ENCODE data around the gene XPO4. TPM values are rescaled to one million over a fixed set of nuclear protein-coding genes. Genes with fewer than 3 reads are reported as not detected.
"Not testable (repeated sequence)": the region's sequence is repeated elsewhere in the genome, so short reads cannot be mapped to it uniquely, and the experiment has no call there.

Gene XPO4
- total RNA-seq, 3 donors from 2014 or later (not counting 1 experiment from before 2014, with no cell fraction given), result 11.7 to 19.8 (median 19.7) TPM

- ATAC-seq (no peak), DNase-seq (no peak)
- 91% methylated on average over 2 of the region's 3 CpGs for WGBS (ENCODE audit: insufficient coverage)
These were observed 37.5 kb upstream of the XPO4 start for GRCh38 chr13:20940083-20940482.

GRCh38 chr13:20939662-20940061 lies 37.1 kb upstream of the XPO4 start:
- no peaks in the 10 kb centered on the region for H3K36me3 Mint-ChIP-seq
- ATAC-seq (no peak), DNase-seq (no peak)
- TF ChIP-seq CTCF (IDR thresholded peaks at IDR 0.05), result no peak
- intact Hi-C loops (cut with micrococcal nuclease), result no loop called here
- Histone ChIP-seq H3K27me3 (ENCODE audit: control insufficient read depth, insufficient read depth, low read length) (no peaks in the 10 kb centered on the region), H3K27ac (ENCODE audit: low read length) (no peak overlapping the region), H3K9me3 (ENCODE audit: control insufficient read depth, insufficient read depth, low read length) (no peaks in the 10 kb centered on the region), H3K4me1 (ENCODE audit: control insufficient read depth, insufficient read depth, low read length) (no peaks in the 10 kb centered on the region), H3K36me3 (ENCODE audit: control insufficient read depth, insufficient read depth, low read length) (no peaks in the 10 kb centered on the region), H3K4me3 (ENCODE audit: low read length) (no peak overlapping the region)
- peaks cover 12 to 15% of the 10 kb centered on the region in 2 donors for H3K27me3 Mint-ChIP-seq (ENCODE audit: low read depth in 2 of 2)
- no peaks in the 10 kb centered on the region for H3K9me3 Mint-ChIP-seq
- 89% methylated on average over 4 of the region's 4 CpGs for WGBS (ENCODE audit: insufficient coverage)
- H3K27ac Mint-ChIP-seq, result no peak overlapping the region
- H3K4me1 Mint-ChIP-seq, result peaks cover 5% of the 10 kb centered on the region in 2 donors
- no peak overlapping the region for H3K4me3 Mint-ChIP-seq

More at GRCh38 chr13:20940083-20940482, 37.5 kb upstream of the XPO4 start:
- Histone ChIP-seq H3K9me3 (ENCODE audit: control insufficient read depth, insufficient read depth, low read length) (no peaks in the 10 kb centered on the region), H3K36me3 (ENCODE audit: control insufficient read depth, insufficient read depth, low read length) (no peaks in the 10 kb centered on the region), H3K4me1 (ENCODE audit: control insufficient read depth, insufficient read depth, low read length) (no peaks in the 10 kb centered on the region), H3K4me3 (ENCODE audit: low read length) (no peak overlapping the region), H3K27ac (ENCODE audit: low read length) (no peak overlapping the region), H3K27me3 (ENCODE audit: control insufficient read depth, insufficient read depth, low read length) (no peaks in the 10 kb centered on the region)
- TF ChIP-seq CTCF (IDR thresholded peaks at IDR 0.05), result no peak
- intact Hi-C loops (cut with micrococcal nuclease), result no loop called here
- H3K4me3 Mint-ChIP-seq, result no peak overlapping the region
- H3K27ac Mint-ChIP-seq, result no peak overlapping the region
- no peaks in the 10 kb centered on the region for H3K9me3 Mint-ChIP-seq
- H3K36me3 Mint-ChIP-seq, result no peaks in the 10 kb centered on the region
- H3K4me1 Mint-ChIP-seq, result peaks cover 5% of the 10 kb centered on the region in 2 donors
- H3K27me3 Mint-ChIP-seq (ENCODE audit: low read depth in 2 of 2), result peaks cover 16 to 17% of the 10 kb centered on the region in 2 donors

- Histone ChIP-seq H3K36me3 (ENCODE audit: control insufficient read depth, insufficient read depth, low read length) (no peaks in the 10 kb centered on the region), H3K4me1 (ENCODE audit: control insufficient read depth, insufficient read depth, low read length) (no peaks in the 10 kb centered on the region), H3K9me3 (ENCODE audit: control insufficient read depth, insufficient read depth, low read length) (no peaks in the 10 kb centered on the region), H3K27me3 (ENCODE audit: control insufficient read depth, insufficient read depth, low read length) (no peaks in the 10 kb centered on the region), H3K27ac (ENCODE audit: low read length) (no peak overlapping the region), H3K4me3 (ENCODE audit: low read length) (no peak overlapping the region)
- Mint-ChIP-seq H3K9me3 (no peaks in the 10 kb centered on the region), H3K4me1 (no peaks in the 10 kb centered on the region), H3K27ac (no peak overlapping the region), H3K4me3 (no peak overlapping the region), H3K27me3 (ENCODE audit: low read depth in 2 of 2) (peaks cover 6 to 7% of the 10 kb centered on the region in 2 donors), H3K36me3 (no peaks in the 10 kb centered on the region)
- ATAC-seq (no peak), DNase-seq (no peak)
- intact Hi-C loops (cut with micrococcal nuclease), result no loop called here
- no peak for TF ChIP-seq CTCF (IDR thresholded peaks at IDR 0.05)
- 91% methylated on average over 6 of the region's 6 CpGs for WGBS (ENCODE audit: insufficient coverage)
These were observed 35.8 kb upstream of the XPO4 start for GRCh38 chr13:20938302-20938701.

GRCh38 chr13:20927596-20928257 lies 25.2 kb upstream of the XPO4 start:
- WGBS (ENCODE audit: insufficient coverage), result 67% methylated on average over 2 of the region's 4 CpGs
- no peak for ATAC-seq
- Mint-ChIP-seq H3K36me3 (no peaks in the 10 kb centered on the region), H3K27ac (no peak overlapping the region), H3K27me3 (ENCODE audit: low read depth in 2 of 2) (peaks cover 0 to 4% of the 10 kb centered on the region in 2 donors), H3K4me1 (no peaks in the 10 kb centered on the region), H3K9me3 (no peaks in the 10 kb centered on the region), H3K4me3 (no peak overlapping the region)
- no peaks in the 10 kb centered on the region for H3K27me3 ChIP-seq (ENCODE audit: control insufficient read depth, insufficient read depth, low read length)
- no peak for TF ChIP-seq CTCF (IDR thresholded peaks at IDR 0.05)
- DNase-seq, result no peak
- no peaks in the 10 kb centered on the region for H3K9me3 ChIP-seq (ENCODE audit: control insufficient read depth, insufficient read depth, low read length)
- H3K4me1 ChIP-seq (ENCODE audit: control insufficient read depth, insufficient read depth, low read length), result no peaks in the 10 kb centered on the region
- no peaks in the 10 kb centered on the region for H3K36me3 ChIP-seq (ENCODE audit: control insufficient read depth, insufficient read depth, low read length)
- H3K4me3 ChIP-seq (ENCODE audit: low read length), result no peak overlapping the region
- H3K27ac ChIP-seq (ENCODE audit: low read length), result no peak overlapping the region
- intact Hi-C loops (cut with micrococcal nuclease), result no loop called here

- H3K9me3 Mint-ChIP-seq; H3K4me1 Mint-ChIP-seq; H3K4me3 ChIP-seq (ENCODE audit: low read length); H3K27ac ChIP-seq (ENCODE audit: low read length); H3K27ac Mint-ChIP-seq; H3K36me3 Mint-ChIP-seq; ATAC-seq; DNase-seq; H3K4me1 ChIP-seq (ENCODE audit: control insufficient read depth, insufficient read depth, low read length); H3K9me3 ChIP-seq (ENCODE audit: control insufficient read depth, insufficient read depth, low read length); H3K4me3 Mint-ChIP-seq; H3K27me3 ChIP-seq (ENCODE audit: control insufficient read depth, insufficient read depth, low read length); H3K27me3 Mint-ChIP-seq (ENCODE audit: low read depth in 2 of 2); H3K36me3 ChIP-seq (ENCODE audit: control insufficient read depth, insufficient read depth, low read length): not testable (repeated sequence)
- intact Hi-C loops (cut with micrococcal nuclease), result loop anchor here (1.0 to 2.0 kb wide), 3 partner anchors 97 to 727 kb away; no protein-coding TSS in a partner anchor
- 66% methylated on average over 8 of the region's 13 CpGs for WGBS (ENCODE audit: insufficient coverage)
These were observed 22.8 kb upstream of the XPO4 start for GRCh38 chr13:20925395-20925790.

All from natural killer cell (primary cell).